ENCODE results near the gene BIRC6. TPM values are rescaled to one million over a fixed set of nuclear protein-coding genes. Genes with fewer than 3 reads are reported as not detected.
"Not testable (repeated sequence)": the region's sequence is repeated elsewhere in the genome, so short reads cannot be mapped to it uniquely, and the experiment has no call there.

BIRC6 gene
- total and polyA plus RNA-seq, 2 of the 8 experiments (the other 6 are each of a cell fraction or from before 2014, with no cell fraction given): 32.5 to 69.5 TPM

DNA sequence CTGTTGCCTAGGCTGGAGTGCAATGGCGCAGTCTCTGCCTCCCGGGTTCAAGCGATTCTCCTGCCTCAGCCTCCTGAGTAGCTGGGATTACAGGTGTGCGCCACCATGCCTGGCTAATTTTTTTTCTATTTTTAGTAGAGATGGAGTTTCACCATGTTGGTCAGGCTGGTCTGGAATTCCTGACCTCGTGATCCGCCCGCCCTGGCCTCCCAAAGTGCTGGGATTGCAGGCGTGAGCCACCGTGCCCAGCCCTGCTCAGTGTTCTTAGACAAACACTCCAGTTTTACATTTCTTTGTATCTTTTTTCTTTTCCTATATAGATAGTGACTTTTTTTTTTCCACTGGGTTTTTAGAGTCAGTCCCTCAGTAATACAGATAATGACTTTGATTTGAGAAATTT is 7.5 kb downstream of the BIRC6 start:
- Histone ChIP-seq H3K36me3 (ENCODE audit: control insufficient read depth in 2 of 4, insufficient read depth in 4 of 4, low read length in 3 of 4) (peaks cover 0 to 12% (median 2%) of the 10 kb centered on the region in 4 experiments; a peak in 2 of 8 replicates), H3K79me2 (ENCODE audit: control insufficient read depth in 1 of 2, insufficient read depth in 2 of 2, low read length in 2 of 2) (peaks cover 30 to 100% of the 10 kb centered on the region in 2 experiments)
- H3K27me3 ChIP-seq (replicated peaks in 1 of 4; ENCODE audit: control insufficient read depth in 3 of 4, extremely low read depth in 1 of 4, insufficient read depth in 3 of 4, low read length in 3 of 4); CTCF ChIA-PET (ENCODE audit: partially characterized antibody); H3K23me2 ChIP-seq (ENCODE audit: low read depth, low read length); H3K23ac ChIP-seq (ENCODE audit: insufficient read length); FAIRE-seq; H3K79me1 ChIP-seq (ENCODE audit: low read depth, low read length); H3K4me2 ChIP-seq (ENCODE audit: insufficient read depth in 1 of 2, low read depth in 2 of 2, low read length in 2 of 2); H2BK120ac ChIP-seq (replicated peaks; ENCODE audit: low read depth, low read length); H2AK5ac ChIP-seq (ENCODE audit: low read depth, low read length); H4K5ac ChIP-seq (ENCODE audit: insufficient read length, low read depth, low read length); H3K9ac ChIP-seq (replicated peaks in 1 of 4; ENCODE audit: extremely low read depth in 1 of 4, low read depth in 3 of 4, low read length in 3 of 4); H3K4me3 ChIP-seq (ENCODE audit: extremely low read depth in 1 of 4, insufficient read depth in 2 of 4, low read depth in 3 of 4, low read length in 4 of 4); H2BK5ac ChIP-seq (ENCODE audit: low read depth, low read length); DNase-seq (ENCODE audit: low read depth in 1 of 2, low spot score in 2 of 2); H3K4ac ChIP-seq (replicated peaks; ENCODE audit: insufficient read length, low read depth, low read length); H3K56ac ChIP-seq (replicated peaks; ENCODE audit: insufficient read length, low read depth, low read length); H2BK20ac ChIP-seq (ENCODE audit: low read length); H3K14ac ChIP-seq (ENCODE audit: insufficient read length); H4K8ac ChIP-seq (ENCODE audit: extremely low read depth, insufficient read depth, low read length); H3K18ac ChIP-seq (ENCODE audit: extremely low read depth, low read length); H3K9me3 ChIP-seq (ENCODE audit: insufficient read depth in 2 of 2, low read depth in 1 of 2, low read length in 1 of 2); H2BK15ac ChIP-seq (ENCODE audit: low read length); H3K27ac ChIP-seq (ENCODE audit: low read depth, low read length); H2AFZ ChIP-seq (ENCODE audit: low read length); H4K91ac ChIP-seq (replicated peaks; ENCODE audit: insufficient read length, low read length); H2BK12ac ChIP-seq (ENCODE audit: low read depth, low read length); H4K20me1 ChIP-seq (replicated peaks in 1 of 2; ENCODE audit: control insufficient read depth in 1 of 2, insufficient read depth in 2 of 2, low read length in 2 of 2); H3K4me1 ChIP-seq (replicated peaks in 1 of 4; ENCODE audit: control insufficient read depth in 3 of 4, insufficient read depth in 4 of 4, low read length in 3 of 4): not testable (repeated sequence)
- WGBS, 2 experiments (ENCODE audit: extremely low coverage in 1 of 2, insufficient coverage in 1 of 2, insufficient read length in 1 of 2, insufficient replicate concordance in 2 of 2, low coverage in 1 of 2, low lambda C conversion rate in 2 of 2, missing lambda C conversion rate in 1 of 2): 96% methylated on average over 9 of the region's 9 CpGs; no CpG with 5 or more reads in 1 of the 2 experiments
- POLR2A ChIA-PET (ENCODE audit: partially characterized antibody): interaction anchor here (0.6 to 0.8 kb wide), 2 partner anchors 8 to 36 kb away, joined by 3 to 4 read pairs; no protein-coding TSS in a partner anchor

DNA sequence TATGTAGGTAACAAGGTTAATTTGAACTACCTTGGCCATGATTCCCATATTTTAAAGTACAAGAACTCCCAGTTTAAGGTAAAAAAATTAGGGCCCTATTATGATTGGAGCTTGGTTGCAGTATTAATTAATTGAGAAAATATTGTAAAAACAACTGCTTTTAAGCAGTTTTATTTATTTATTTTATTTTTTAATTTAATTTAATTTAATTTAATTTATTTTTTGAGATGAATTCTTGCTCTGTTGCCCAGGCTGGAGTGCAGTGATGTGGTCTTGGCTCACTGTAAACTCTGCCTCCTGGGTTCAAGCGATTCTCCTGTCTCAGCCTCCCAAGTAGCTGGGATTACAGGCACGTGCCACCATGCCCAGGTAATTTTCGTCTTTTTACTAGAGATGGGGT is 8.9 kb downstream of the BIRC6 start:
- H3K23ac ChIP-seq (ENCODE audit: insufficient read length); H2BK12ac ChIP-seq (ENCODE audit: low read depth, low read length); H3K27ac ChIP-seq (ENCODE audit: low read depth, low read length); FAIRE-seq; H3K27me3 ChIP-seq (replicated peaks in 1 of 4; ENCODE audit: control insufficient read depth in 3 of 4, extremely low read depth in 1 of 4, insufficient read depth in 3 of 4, low read length in 3 of 4); DNase-seq (ENCODE audit: low read depth in 1 of 2, low spot score in 2 of 2); H3K18ac ChIP-seq (ENCODE audit: extremely low read depth, low read length); H4K5ac ChIP-seq (ENCODE audit: insufficient read length, low read depth, low read length); H3K4me1 ChIP-seq (replicated peaks in 1 of 4; ENCODE audit: control insufficient read depth in 3 of 4, insufficient read depth in 4 of 4, low read length in 3 of 4); H2BK5ac ChIP-seq (ENCODE audit: low read depth, low read length); POLR2A ChIA-PET (ENCODE audit: partially characterized antibody); H4K20me1 ChIP-seq (replicated peaks in 1 of 2; ENCODE audit: control insufficient read depth in 1 of 2, insufficient read depth in 2 of 2, low read length in 2 of 2); H3K9me3 ChIP-seq (ENCODE audit: insufficient read depth in 2 of 2, low read depth in 1 of 2, low read length in 1 of 2); H3K14ac ChIP-seq (ENCODE audit: insufficient read length); H3K56ac ChIP-seq (replicated peaks; ENCODE audit: insufficient read length, low read depth, low read length); CTCF ChIA-PET (ENCODE audit: partially characterized antibody); H4K91ac ChIP-seq (replicated peaks; ENCODE audit: insufficient read length, low read length); H3K4ac ChIP-seq (replicated peaks; ENCODE audit: insufficient read length, low read depth, low read length); H3K9ac ChIP-seq (replicated peaks in 1 of 4; ENCODE audit: extremely low read depth in 1 of 4, low read depth in 3 of 4, low read length in 3 of 4); H2BK15ac ChIP-seq (ENCODE audit: low read length); H3K4me2 ChIP-seq (ENCODE audit: insufficient read depth in 1 of 2, low read depth in 2 of 2, low read length in 2 of 2); H2BK120ac ChIP-seq (replicated peaks; ENCODE audit: low read depth, low read length); H2AK5ac ChIP-seq (ENCODE audit: low read depth, low read length); H4K8ac ChIP-seq (ENCODE audit: extremely low read depth, insufficient read depth, low read length); H3K79me1 ChIP-seq (ENCODE audit: low read depth, low read length); H3K4me3 ChIP-seq (ENCODE audit: extremely low read depth in 1 of 4, insufficient read depth in 2 of 4, low read depth in 3 of 4, low read length in 4 of 4); H2BK20ac ChIP-seq (ENCODE audit: low read length); H2AFZ ChIP-seq (ENCODE audit: low read length); H3K23me2 ChIP-seq (ENCODE audit: low read depth, low read length): not testable (repeated sequence)
- 94% methylated on average over 3 of the region's 3 CpGs; no CpG with 5 or more reads in 1 of the 2 experiments for WGBS, 2 experiments (ENCODE audit: extremely low coverage in 1 of 2, insufficient coverage in 1 of 2, insufficient read length in 1 of 2, insufficient replicate concordance in 2 of 2, low coverage in 1 of 2, low lambda C conversion rate in 2 of 2, missing lambda C conversion rate in 1 of 2)
- Histone ChIP-seq H3K79me2 (ENCODE audit: control insufficient read depth in 1 of 2, insufficient read depth in 2 of 2, low read length in 2 of 2) (peaks cover 40 to 99% of the 10 kb centered on the region in 2 experiments), H3K36me3 (ENCODE audit: control insufficient read depth in 2 of 4, insufficient read depth in 4 of 4, low read length in 3 of 4) (peaks cover 0 to 12% (median 2%) of the 10 kb centered on the region in 4 experiments; a peak in 2 of 8 replicates)

Data from H1 (cell line).